ENCODE results near the gene CDK19. TPM values are rescaled to one million over a fixed set of nuclear protein-coding genes. Genes with fewer than 3 reads are reported as not detected.

The CDK19 gene
- polyA plus RNA-seq, 1 donor (not counting 4 experiments of a cell fraction or from before 2014, with no cell fraction given), result 6.4 TPM

- Histone ChIP-seq H3K79me2 (ENCODE audit: control insufficient read depth, insufficient read depth, low read length) (no peaks in the 10 kb centered on the region), H3K4me3 (ENCODE audit: control insufficient read depth in 2 of 3, extremely low read depth in 1 of 3, insufficient read depth in 2 of 3, low read depth in 1 of 3, low read length in 3 of 3) (no peak overlapping the region), H4K20me1 (ENCODE audit: control insufficient read depth, extremely low read depth, insufficient read depth, low read length) (no peaks in the 10 kb centered on the region), H3K4me1 (ENCODE audit: control insufficient read depth, extremely low read depth, insufficient read depth, low read length) (no peaks in the 10 kb centered on the region), H3K9me3 (ENCODE audit: control insufficient read depth, low read depth, low read length) (no peaks in the 10 kb centered on the region), H3K36me3 (ENCODE audit: control insufficient read depth in 2 of 2, extremely low read depth in 1 of 2, insufficient read depth in 2 of 2, low read length in 2 of 2) (no peaks in the 10 kb centered on the region), H2AFZ (ENCODE audit: control insufficient read depth, low read length) (no peak overlapping the region), H3K9me1 (ENCODE audit: control insufficient read depth, extremely low read depth, insufficient read depth, low read length) (no peaks in the 10 kb centered on the region), H3K27me3 (ENCODE audit: control insufficient read depth, extremely low read depth, insufficient read depth, low read length) (no peaks in the 10 kb centered on the region), H3K4me2 (ENCODE audit: control insufficient read depth, extremely low read depth, insufficient read depth, low read depth, low read length) (no peak overlapping the region), H3K9ac (ENCODE audit: control insufficient read depth, extremely low read depth, insufficient read depth, low read length) (no peak overlapping the region), H3K27ac (ENCODE audit: control insufficient read depth, insufficient read depth, low read length) (no peak overlapping the region)
- FAIRE-seq (no peak), DNase-seq (ENCODE audit: low read depth, low spot score) (no peak)
- TF ChIP-seq CTCF (optimal IDR thresholded peaks at IDR 0.05 in 1 of 3, IDR thresholded peaks at IDR 0.05 in 1 of 3, conservative IDR thresholded peaks at IDR 0.05 in 1 of 3; ENCODE audit: extremely low read depth in 1 of 3, insufficient read depth in 2 of 3, low read length in 3 of 3) (no peak), EZH2 (IDR thresholded peaks at IDR 0.05; ENCODE audit: low read length) (no peak)
- dilution Hi-C loops (cut with MboI; ENCODE audit: extremely low pct_ligation_motif_present, low sequenced_read_pairs), result no loop called here
Measured at GRCh38 chr6:110858016-110858415, 42.7 kb upstream of the CDK19 start.

GRCh38 chr6:110856296-110856695 lies 41.0 kb upstream of the CDK19 start:
- H3K79me2 ChIP-seq (ENCODE audit: control insufficient read depth, insufficient read depth, low read length), result no peaks in the 10 kb centered on the region
- TF ChIP-seq EZH2 (IDR thresholded peaks at IDR 0.05; ENCODE audit: low read length) (no peak), CTCF (optimal IDR thresholded peaks at IDR 0.05 in 1 of 3, IDR thresholded peaks at IDR 0.05 in 1 of 3, conservative IDR thresholded peaks at IDR 0.05 in 1 of 3; ENCODE audit: extremely low read depth in 1 of 3, insufficient read depth in 2 of 3, low read length in 3 of 3) (no peak)
- no peaks in the 10 kb centered on the region for H3K9me1 ChIP-seq (ENCODE audit: control insufficient read depth, extremely low read depth, insufficient read depth, low read length)
- no peak overlapping the region for H3K4me2 ChIP-seq (ENCODE audit: control insufficient read depth, extremely low read depth, insufficient read depth, low read depth, low read length)
- FAIRE-seq (no peak), DNase-seq (ENCODE audit: low read depth, low spot score) (no peak)
- no peaks in the 10 kb centered on the region for H4K20me1 ChIP-seq (ENCODE audit: control insufficient read depth, extremely low read depth, insufficient read depth, low read length)
- dilution Hi-C loops (cut with MboI; ENCODE audit: extremely low pct_ligation_motif_present, low sequenced_read_pairs), result no loop called here
- no peaks in the 10 kb centered on the region for H3K36me3 ChIP-seq (ENCODE audit: control insufficient read depth in 2 of 2, extremely low read depth in 1 of 2, insufficient read depth in 2 of 2, low read length in 2 of 2)
- no peaks in the 10 kb centered on the region for H3K4me1 ChIP-seq (ENCODE audit: control insufficient read depth, extremely low read depth, insufficient read depth, low read length)
- H3K9ac ChIP-seq (ENCODE audit: control insufficient read depth, extremely low read depth, insufficient read depth, low read length), result no peak overlapping the region
- no peak overlapping the region for H3K4me3 ChIP-seq (ENCODE audit: control insufficient read depth in 2 of 3, extremely low read depth in 1 of 3, insufficient read depth in 2 of 3, low read depth in 1 of 3, low read length in 3 of 3)
- H3K9me3 ChIP-seq (ENCODE audit: control insufficient read depth, low read depth, low read length), result no peaks in the 10 kb centered on the region
- H3K27ac ChIP-seq (ENCODE audit: control insufficient read depth, insufficient read depth, low read length), result no peak overlapping the region
- H3K27me3 ChIP-seq (ENCODE audit: control insufficient read depth, extremely low read depth, insufficient read depth, low read length), result no peaks in the 10 kb centered on the region
- no peak overlapping the region for H2AFZ ChIP-seq (ENCODE audit: control insufficient read depth, low read length)
